ENCODE data around the gene COQ9. TPM values are rescaled to one million over a fixed set of nuclear protein-coding genes. Genes with fewer than 3 reads are reported as not detected.

The COQ9 gene
- total RNA-seq, 1 experiment from 2014 or later = 80.8 TPM

DNA sequence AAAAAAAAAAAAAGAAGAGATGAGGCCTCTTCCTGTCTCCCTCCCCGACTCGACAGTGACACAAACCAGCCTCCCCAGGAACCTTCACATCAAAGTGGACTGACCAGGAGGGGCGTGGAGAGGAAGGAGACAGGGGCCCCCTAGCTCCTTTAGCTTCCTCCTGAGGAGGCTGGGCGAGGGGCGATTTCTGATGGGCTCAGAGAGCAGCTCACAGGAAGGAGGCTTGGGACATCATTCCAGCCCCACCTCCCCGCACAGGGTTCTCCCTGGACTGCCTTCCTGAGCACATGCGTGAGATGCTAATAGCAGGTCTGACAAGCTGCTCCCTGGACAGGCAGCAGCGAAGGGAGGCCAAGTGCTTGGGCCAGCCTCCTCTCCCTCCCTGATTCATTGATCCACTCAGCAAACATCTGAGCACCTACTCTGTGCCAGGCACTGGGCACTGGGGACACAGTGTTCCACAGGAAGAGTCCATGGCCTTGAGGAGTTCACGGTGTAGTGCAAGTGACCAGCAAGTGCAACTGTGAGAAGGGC is 53.4 kb downstream of the COQ9 start:
- ChIA-PET POLR2A (no interaction called here), CTCF (interaction anchor here (0.8 kb wide), 2 partner anchors 18 to 46 kb away, joined by 3 to 4 read pairs; no protein-coding TSS in a partner anchor)
- Mint-ChIP-seq H3K4me3 (ENCODE audit: unreplicated experiment) (no peak overlapping the region), H3K9me3 (ENCODE audit: unreplicated experiment) (no peaks in the 10 kb centered on the region), H3K36me3 (ENCODE audit: insufficient read depth, unreplicated experiment) (no peaks in the 10 kb centered on the region), H3K27me3 (ENCODE audit: insufficient read depth, unreplicated experiment) (no peaks in the 10 kb centered on the region), H3K4me1 (ENCODE audit: insufficient read depth, unreplicated experiment) (no peaks in the 10 kb centered on the region), H3K27ac (ENCODE audit: low read depth, unreplicated experiment) (no peak overlapping the region)
- no TSS peak for BruUV-seq (replicated peaks)
- DNase-seq (ENCODE audit: unreplicated experiment) = no peak
- no peak for TF ChIP-seq CTCF (IDR thresholded peaks at IDR 0.05; ENCODE audit: unreplicated experiment)
- intact Hi-C loops (cut with micrococcal nuclease) = no loop called here

DNA sequence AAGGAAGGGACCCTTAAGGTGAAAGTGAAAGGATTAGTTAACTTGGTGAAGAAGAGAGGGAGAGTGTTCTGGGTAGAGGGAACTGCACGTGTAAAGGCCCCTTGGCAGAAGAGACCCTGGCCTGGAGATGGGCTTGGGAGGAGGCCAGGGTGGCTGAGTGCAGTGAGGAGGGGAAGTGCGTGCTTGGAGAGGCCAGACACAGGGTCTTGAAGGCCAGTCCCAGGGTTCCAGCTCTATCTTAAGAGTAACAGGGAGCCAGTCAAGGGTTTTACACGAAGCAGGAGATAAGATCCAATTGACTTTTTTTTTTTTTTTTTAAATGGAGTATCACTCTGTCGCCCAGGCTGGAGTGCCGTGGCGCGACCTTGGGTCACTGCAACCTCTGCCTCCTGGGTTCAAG is 54.2 kb downstream of the COQ9 start:
- intact Hi-C loops (cut with micrococcal nuclease) = no loop called here
- Mint-ChIP-seq H3K27ac (ENCODE audit: low read depth, unreplicated experiment) (no peak overlapping the region), H3K9me3 (ENCODE audit: unreplicated experiment) (no peaks in the 10 kb centered on the region), H3K36me3 (ENCODE audit: insufficient read depth, unreplicated experiment) (no peaks in the 10 kb centered on the region), H3K4me3 (ENCODE audit: unreplicated experiment) (no peak overlapping the region), H3K27me3 (ENCODE audit: insufficient read depth, unreplicated experiment) (peaks cover 6% of the 10 kb centered on the region), H3K4me1 (ENCODE audit: insufficient read depth, unreplicated experiment) (no peaks in the 10 kb centered on the region)
- CTCF ChIA-PET = interaction anchor here (1.4 kb wide), 1 partner anchor 18 kb away, joined by 4 read pairs; no protein-coding TSS in a partner anchor
- no peak for DNase-seq (ENCODE audit: unreplicated experiment)
- POLR2A ChIA-PET = no interaction called here
- BruUV-seq (replicated peaks) = no TSS peak
- TF ChIP-seq CTCF (IDR thresholded peaks at IDR 0.05; ENCODE audit: unreplicated experiment) = no peak

DNA sequence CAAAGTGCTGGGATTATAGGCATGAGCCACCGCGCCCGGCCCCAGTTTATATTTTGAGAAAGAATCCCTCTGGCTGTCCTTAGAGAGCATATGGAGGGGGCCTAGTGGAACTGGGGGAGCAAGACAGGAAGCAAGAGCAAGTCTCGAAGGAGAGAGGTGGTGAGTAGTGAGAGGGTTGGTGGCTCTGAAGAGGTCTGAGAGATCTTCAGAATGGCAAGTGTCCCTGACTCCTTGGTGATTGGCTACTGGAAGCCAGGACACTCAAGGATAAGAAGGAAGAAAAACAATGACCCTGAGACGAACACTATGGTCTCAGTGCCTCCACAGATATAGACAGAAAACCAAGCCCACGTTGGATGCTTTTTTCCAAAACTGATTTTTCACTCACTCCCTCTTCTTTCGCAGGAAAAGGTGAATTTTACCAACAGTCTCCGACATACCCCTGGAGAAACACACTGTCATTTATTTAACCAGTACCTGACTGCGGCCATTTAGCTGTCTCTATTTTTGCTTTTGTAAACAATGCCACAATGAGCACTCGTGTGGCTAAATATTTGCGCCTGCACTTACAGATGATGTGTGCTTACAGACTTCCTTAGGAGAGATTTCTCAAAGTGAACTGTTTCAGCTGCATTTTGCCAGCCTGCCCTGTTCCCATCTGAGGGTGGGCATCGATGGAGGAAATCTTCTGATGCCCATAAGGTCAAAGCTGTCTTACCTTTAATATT is 54.9 kb downstream of the COQ9 start:
- BruUV-seq (replicated peaks) = no TSS peak
- Mint-ChIP-seq H3K4me3 (ENCODE audit: unreplicated experiment) (no peak overlapping the region), H3K9me3 (ENCODE audit: unreplicated experiment) (no peaks in the 10 kb centered on the region), H3K27ac (ENCODE audit: low read depth, unreplicated experiment) (no peak overlapping the region), H3K36me3 (ENCODE audit: insufficient read depth, unreplicated experiment) (no peaks in the 10 kb centered on the region), H3K27me3 (ENCODE audit: insufficient read depth, unreplicated experiment) (peaks cover 13% of the 10 kb centered on the region), H3K4me1 (ENCODE audit: insufficient read depth, unreplicated experiment) (no peaks in the 10 kb centered on the region)
- intact Hi-C loops (cut with micrococcal nuclease) = no loop called here
- DNase-seq (ENCODE audit: unreplicated experiment) = no peak
- CTCF ChIA-PET = interaction anchor here (1.0 to 1.4 kb wide), 2 partner anchors 18 to 26 kb away, joined by 3 to 4 read pairs; no protein-coding TSS in a partner anchor
- POLR2A ChIA-PET = no interaction called here
- no peak for TF ChIP-seq CTCF (IDR thresholded peaks at IDR 0.05; ENCODE audit: unreplicated experiment)

- Mint-ChIP-seq H3K27me3 (ENCODE audit: insufficient read depth, unreplicated experiment) (peaks cover 16% of the 10 kb centered on the region), H3K4me1 (ENCODE audit: insufficient read depth, unreplicated experiment) (no peaks in the 10 kb centered on the region), H3K9me3 (ENCODE audit: unreplicated experiment) (no peaks in the 10 kb centered on the region), H3K27ac (ENCODE audit: low read depth, unreplicated experiment) (no peak overlapping the region), H3K4me3 (ENCODE audit: unreplicated experiment) (no peak overlapping the region), H3K36me3 (ENCODE audit: insufficient read depth, unreplicated experiment) (no peaks in the 10 kb centered on the region)
- DNase-seq (ENCODE audit: unreplicated experiment) = no peak
- ChIA-PET POLR2A (no interaction called here), CTCF (interaction anchor here (1.0 to 1.3 kb wide), 2 partner anchors 16 to 25 kb away, joined by 3 to 5 read pairs; no protein-coding TSS in a partner anchor)
- no peak for TF ChIP-seq CTCF (IDR thresholded peaks at IDR 0.05; ENCODE audit: unreplicated experiment)
- BruUV-seq (replicated peaks) = no TSS peak
- intact Hi-C loops (cut with micrococcal nuclease) = no loop called here
These were observed 56.1 kb downstream of the COQ9 start for GRCh38 chr16:57503366-57503765.

Data from MCF 10A (cell line).